ENCODE data around the gene PARD3.

Gene PARD3

DNA sequence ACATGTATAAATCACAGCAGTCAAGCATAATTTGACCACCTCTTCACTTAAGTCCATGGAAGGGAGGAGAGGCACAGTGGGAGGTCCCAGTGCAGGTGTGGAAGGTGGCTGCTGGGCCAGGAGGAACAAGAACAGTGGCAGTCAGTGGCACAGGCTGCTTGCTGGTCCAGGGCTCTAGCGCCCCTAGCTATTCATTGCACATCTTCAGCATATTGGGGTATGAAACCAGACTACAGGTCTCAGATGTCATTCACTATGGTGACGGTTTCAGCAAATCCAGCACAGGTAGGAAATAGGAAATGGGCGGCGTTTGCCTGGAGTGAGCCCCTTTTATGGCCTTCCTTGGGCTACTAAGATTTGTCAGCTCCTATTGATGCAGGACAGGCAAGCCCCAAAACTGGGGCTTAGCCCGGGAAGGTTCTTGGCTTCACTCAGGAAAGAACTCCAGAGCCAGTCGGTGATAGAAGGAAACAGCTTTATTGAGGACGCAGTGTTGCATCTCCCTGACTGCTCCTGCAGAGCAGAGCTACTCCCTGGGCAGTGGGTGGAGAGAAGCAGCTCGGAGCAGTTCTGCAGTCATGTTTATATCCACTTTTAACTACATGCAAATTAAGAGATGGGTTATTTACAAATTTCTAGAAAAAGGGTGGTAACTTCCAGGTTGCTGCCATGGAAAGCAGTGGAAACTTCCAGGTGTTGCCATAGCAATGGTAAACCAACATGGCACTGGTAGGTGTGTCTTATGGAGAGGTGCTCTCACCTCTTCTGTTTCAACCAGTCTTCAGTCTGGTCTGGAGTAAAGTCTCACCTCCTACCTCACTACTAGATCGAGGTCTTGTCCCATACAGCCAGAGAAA is 608.8 kb downstream of the PARD3 start:
- no peak for DNase-seq

DNA sequence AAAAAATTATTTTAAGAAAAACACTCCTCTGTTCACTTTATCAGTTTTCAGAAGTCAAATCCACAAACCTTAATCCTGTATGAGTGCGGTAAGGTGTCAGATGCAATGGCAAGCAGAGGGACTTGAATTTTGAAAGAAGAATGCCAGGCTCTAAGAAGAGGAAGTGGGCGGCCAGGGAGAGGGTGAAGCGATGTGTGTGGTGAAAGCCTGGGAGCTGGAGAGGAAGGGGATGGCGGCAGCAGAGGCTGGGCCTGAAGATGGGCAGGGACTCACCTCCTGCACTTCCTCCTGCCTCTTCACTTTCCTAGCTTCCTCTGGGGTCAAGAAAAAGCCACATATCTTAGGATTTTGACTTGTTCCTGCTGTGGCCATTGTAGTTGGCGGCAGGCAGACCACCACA is 609.6 kb downstream of the PARD3 start:
- no peak for DNase-seq

GRCh38 chr10:34203966-34204630 is 611.0 kb downstream of the PARD3 start:
- no peak for DNase-seq

GRCh38 chr10:34200355-34200901 is 614.7 kb downstream of the PARD3 start:
- DNase-seq = no peak

DNA sequence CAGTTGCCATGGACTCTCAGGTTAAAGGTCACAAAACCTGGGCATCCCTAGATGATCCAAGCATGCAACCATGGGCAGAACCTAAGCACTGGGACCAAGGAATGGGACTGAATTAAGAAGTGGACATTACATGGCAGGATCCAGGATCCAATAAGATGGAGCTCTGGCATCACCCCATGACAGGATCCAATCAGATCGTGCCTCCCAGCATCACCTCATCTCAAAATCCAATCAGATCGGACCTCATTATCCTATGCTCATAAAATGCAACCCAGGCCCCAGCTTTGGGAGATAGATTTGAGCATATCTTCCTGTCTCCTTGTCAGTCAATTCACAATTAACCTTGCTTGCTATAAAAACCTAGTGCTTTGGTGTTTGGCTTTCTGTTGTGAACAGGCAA is 616.1 kb downstream of the PARD3 start:
- DNase-seq = no peak

- DNase-seq = no peak
Observed at GRCh38 chr10:34196058-34196433, 619.0 kb downstream of the PARD3 start.

- no peak for DNase-seq
Observed at GRCh38 chr10:34195364-34196057, 619.6 kb downstream of the PARD3 start.

DNA sequence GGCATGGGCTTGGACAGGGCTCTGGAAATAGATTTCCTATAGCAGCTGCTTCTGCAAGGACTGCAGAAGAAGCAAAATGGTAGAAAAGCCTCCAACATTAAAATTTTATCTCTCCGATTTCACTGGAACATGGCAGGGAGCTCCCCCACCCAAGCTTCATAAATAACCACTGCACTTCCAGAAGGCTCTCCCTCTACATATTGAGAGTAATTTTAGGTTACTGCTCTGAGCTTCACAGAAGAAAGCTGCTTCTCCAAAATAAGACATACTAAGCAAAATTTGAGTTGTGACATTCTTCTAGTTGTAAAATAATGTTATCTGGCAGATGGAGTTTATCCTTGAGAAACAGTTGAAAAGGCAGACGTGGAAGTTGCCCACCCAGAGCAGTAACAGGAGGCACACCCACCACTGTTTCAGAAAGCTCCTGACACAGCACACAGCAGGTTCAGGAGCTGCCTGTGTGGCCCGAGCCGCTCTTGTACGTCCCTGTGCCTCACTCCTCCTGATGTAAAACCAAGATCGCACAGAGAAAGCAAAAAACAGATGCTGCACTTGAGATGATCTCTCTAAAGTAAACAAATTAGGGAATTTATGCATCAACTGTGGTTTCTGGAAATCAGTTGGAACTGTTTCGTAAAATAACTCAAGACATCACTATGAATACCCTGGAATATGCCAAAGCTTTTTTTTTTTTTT is 621.0 kb downstream of the PARD3 start:
- no peak for DNase-seq

DNA sequence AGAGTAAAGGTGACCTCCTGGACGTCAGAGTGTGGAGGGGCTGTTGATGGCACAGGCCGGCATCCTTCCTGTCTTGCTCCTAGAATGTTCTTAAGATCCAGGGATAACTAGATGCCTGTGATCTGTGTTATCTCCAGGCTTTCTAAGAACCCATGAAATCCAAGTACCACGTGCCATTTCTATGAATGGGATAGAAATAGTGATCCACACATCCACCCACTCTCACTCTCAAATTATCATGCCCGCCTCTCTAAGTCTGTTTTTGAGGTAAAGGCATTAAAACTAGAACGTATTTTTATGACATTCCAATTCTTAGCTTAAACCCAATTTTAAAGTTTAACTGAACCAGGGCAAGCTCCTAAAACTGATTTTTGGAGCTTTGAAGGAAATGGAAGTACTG is 622.5 kb downstream of the PARD3 start:
- no peak for DNase-seq

DNA sequence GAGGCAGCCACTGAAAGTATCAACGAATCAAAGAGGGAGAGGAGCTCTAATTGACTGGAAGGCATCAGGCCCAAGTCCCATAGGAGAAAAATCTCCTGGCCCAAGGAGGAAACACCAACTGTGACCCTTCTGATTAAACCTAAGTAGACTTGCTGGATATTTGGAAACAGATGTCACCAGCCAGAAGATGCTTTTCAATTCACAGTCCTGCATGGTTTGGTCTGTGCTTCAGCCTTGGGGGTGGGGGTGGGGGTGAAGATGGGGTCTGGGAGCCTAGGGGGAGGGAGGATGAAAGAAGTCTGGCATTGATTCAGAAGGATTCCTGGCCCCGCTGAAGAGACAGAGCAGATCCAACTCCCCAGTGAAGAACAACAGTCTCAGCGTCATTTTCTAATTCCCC is 623.7 kb downstream of the PARD3 start:
- DNase-seq = no peak

GRCh38 chr10:34190580-34190979 is 624.5 kb downstream of the PARD3 start:
- no peak for DNase-seq

DNA sequence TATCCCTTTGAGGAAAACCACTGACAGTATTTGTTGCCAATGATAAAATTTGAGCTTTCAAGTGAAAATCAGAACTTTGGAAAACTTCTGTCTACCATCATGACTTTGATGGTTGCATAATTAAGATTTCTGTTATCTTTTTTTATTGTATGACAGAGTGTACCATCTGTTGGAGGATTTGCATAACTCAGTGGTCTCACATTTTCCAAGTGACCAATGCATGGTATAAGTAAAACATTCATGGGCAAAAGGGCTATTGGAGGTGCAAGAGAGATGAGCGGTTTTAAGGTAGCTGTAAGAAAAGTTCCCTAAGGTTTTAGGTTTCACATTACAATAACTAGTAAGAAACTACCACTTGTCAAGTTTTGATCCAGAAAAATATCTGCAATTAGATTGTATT is 625.3 kb downstream of the PARD3 start:
- DNase-seq = no peak

DNA sequence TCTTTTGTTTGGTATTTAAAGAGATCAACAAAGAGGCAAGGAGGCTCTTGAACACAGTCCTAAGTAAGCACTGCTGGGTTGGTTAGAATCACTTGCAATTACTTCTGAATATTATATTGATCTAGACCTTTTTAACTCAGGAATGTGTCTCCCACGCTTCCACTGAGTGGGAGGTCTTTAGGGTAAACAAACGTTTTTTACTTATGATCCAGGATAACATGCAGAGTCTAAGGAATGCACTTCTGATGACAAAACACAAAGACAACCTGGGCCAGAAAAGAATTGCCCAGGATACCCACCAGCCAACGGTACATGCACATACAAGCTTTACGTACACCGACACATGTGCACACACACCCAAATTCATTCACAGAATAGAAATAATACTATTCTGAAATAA is 626.9 kb downstream of the PARD3 start:
- DNase-seq = no peak

DNA sequence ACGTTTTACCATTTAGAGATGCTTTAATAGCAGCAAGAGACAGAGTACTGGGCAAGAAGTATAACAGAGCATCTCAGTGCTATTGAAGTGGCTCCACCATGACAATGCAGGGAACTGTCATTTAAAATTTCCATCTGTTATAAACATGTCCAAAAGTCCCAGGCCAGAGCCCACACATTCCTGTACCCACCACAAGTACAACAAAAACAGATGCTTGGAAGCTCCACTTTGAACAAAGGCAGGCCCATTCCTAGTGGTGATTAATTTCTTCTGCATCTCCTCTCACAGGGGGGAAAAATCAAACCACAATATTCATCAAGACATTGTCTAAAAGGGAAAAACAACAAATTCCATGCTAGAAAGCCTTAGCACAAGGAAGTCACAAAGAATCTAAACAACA is 627.9 kb downstream of the PARD3 start:
- DNase-seq = no peak

DNA sequence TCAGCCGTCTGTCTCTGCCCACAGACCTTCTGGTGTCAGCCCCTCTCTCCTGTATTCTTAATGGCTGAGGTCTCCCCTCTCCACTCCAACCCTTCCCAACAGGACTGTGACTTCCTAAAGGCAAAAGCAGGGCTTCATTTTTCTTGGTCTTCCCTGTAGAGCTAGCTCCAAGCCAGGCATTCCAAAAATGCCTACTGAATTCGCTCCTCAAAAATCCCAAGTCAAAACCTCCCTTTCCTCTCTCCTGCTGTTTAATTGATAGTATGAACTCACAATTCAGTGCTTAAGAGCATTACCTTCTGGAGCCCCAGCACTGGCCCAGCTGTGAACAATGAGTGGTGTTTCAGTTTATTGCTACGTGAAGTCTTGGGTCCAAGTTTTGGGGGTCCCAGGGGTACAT is 628.4 kb downstream of the PARD3 start:
- DNase-seq = no peak

- no peak for DNase-seq
Observed at GRCh38 chr10:34185998-34186397, 629.1 kb downstream of the PARD3 start.

- no peak for DNase-seq
Observed at GRCh38 chr10:34184939-34185386, 630.1 kb downstream of the PARD3 start.

DNA sequence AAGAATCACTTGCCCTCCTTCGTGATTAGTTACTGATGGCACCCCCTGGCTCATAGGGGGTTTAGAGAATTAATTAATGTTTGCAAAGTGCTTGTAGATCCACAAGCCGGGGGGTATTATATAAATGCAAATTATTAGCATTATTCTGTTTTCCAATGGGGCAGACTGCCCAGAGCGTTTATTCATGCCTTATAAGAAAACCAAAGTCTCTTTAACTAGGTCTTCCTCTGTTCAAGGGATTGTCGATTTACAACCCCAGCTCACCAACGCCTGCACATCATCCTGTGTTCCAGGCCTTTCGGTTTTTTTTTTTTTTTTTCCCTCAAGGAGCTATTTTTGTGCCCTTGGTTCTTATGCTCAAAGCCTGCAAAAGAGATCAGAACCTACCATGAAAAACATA is 630.7 kb downstream of the PARD3 start:
- no peak for DNase-seq

DNA sequence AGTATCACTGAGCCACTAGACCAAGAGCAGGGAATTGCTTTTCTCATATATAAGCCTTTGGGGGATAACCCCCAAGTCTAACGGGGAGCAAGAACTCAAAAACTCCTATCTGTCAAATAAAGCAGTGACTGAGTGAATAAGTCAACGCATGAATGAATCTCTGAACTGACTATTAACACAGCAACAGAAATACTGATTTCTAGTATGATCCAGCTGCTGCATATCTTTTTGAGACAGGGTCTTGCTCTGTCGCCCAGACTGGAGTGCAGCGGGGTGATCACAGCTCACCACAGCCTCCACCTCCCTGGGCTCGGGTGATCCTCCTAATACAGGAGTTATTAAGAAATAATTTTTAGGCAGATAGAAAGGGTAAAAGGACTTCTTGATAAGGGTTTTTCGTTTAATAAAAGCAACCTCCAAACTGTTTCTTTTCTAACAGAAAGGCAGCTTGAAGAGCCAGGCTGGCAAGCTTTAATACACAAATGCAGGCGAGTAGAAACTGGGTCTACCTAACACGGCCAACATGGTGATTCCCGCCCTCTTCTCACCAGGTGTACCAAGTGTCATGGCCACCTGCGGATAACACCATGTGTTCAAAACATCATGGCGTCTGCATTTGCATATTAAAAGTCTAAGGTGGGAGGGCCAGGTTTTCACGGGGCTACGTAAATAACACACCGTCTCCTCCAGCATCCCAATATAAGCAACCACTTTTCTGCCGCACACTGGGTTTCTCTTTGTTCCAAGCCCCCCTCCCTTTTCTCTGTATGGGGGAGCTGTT is 631.9 kb downstream of the PARD3 start:
- no peak for DNase-seq

DNA sequence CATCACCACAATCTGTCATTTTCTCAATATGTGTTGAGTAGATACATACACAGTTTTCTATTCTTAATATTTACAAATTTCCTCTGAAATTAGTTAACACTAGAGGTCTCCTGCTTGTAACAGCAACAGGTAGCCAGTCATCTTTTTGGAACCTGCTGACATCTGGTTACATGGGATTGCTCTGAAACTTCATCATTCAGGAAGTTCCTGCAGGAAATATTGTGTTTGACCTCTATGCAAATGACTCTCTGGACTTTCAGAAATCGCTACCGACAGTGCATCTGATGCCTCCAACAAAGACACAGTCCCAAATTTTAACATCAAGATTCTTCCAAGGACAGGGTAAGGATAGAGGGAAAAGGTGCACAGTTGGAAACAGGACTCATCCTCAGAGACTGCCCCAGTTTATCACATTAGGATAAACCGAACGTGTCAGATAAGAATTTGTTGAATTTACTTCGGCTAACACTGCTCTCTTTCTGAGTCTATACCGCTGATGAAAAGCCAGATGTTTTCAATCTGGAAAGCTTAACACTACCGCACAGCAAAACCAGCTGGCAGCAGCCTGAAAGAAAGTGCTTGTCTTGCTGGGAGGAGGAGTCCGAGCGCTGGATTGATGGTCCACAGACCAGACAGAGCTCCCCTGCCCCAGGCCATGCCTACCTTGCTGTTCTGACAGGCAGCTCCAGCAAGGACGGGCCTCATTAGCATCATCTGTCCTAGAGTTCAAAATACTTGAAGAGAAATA is 633.4 kb downstream of the PARD3 start:
- no peak for DNase-seq

GRCh38 chr10:34180749-34181148 is 634.3 kb downstream of the PARD3 start:
- DNase-seq = no peak

All from C1 segment of cervical spinal cord (tissue), 14 donors.